OCI-LY3 (cell line): Measurements from ENCODE around the gene IL3RA.

Experiments used
- H2AFZ ChIP-seq: fragments of 200-600, 300-600 bp; shearing (Covaris generic); 2 replicates; pipeline ENCODE4 v1.6.0; 2014; ENCODE audit warnings: antibody characterized with exemption, low read depth, low read length
- H3K27ac ChIP-seq: fragments of 200-600, 300-600 bp; sonication (generic); 2 replicates; pipeline ENCODE4 v1.5.1; 2014; ENCODE audit warnings: mild to moderate bottlenecking, low read length, moderate library complexity, mixed read lengths
- H3K27me3 ChIP-seq: fragments of 200-600, 300-600 bp; sonication (generic); 2 replicates; pipeline ENCODE4 v1.6.1; 2014; ENCODE audit warnings: low read depth, low read length, mixed read lengths
- H3K36me3 ChIP-seq: fragments of 200-600, 300-600 bp; sonication (generic); replicated peaks from 2 replicates; pipeline ENCODE3; 2014; ENCODE audit warnings: low read depth, low read length, mixed read lengths
- H3K4me1 ChIP-seq: fragments of 300-600, 200-600 bp; sonication (generic); 2 replicates; pipeline ENCODE4 v1.6.1; 2014; ENCODE audit warnings: low read length, mixed read lengths
- H3K4me2 ChIP-seq: fragments of 200-600, 300-600 bp; sonication (generic); 2 replicates; pipeline ENCODE4 v1.6.1; 2014; ENCODE audit warnings: low read length, mixed read lengths
- H3K4me3 ChIP-seq: fragments of 300-600, 200-600 bp; sonication (generic); 2 replicates; pipeline ENCODE4 v1.5.1; 2014; ENCODE audit warnings: antibody characterized with exemption, mild to moderate bottlenecking, low read length, moderate library complexity
- H3K79me2 ChIP-seq: fragments of 300-600, 200-600 bp; shearing (Covaris generic); 2 replicates; pipeline ENCODE4 v1.6.1; 2014; ENCODE audit warnings: mild to moderate bottlenecking, low read length, mixed read lengths
- H3K9ac ChIP-seq: fragments of 300-600, 200-600 bp; shearing (Covaris generic); 2 replicates; pipeline ENCODE4 v1.6.0; 2014; ENCODE audit warnings: mild to moderate bottlenecking, low read length, moderate library complexity
- H3K9me3 ChIP-seq: fragments of 200-600, 300-600 bp; shearing (Covaris generic); 2 replicates; pipeline ENCODE4 v1.6.1; 2014; ENCODE audit warnings: low read length, mixed read lengths; ENCODE audit not compliant: insufficient read depth
- H4K20me1 ChIP-seq: fragments of 200-600, 300-600 bp; sonication (generic); 2 replicates; pipeline ENCODE4 v1.6.1; 2016; ENCODE audit warnings: low read length, mixed read lengths; ENCODE audit not compliant: insufficient read depth
- CTCF ChIP-seq: fragments of 200-600, 300-600 bp; sonication (generic); IDR thresholded peaks from 2 replicates; pipeline ENCODE4 v1.5.1; 2014; ENCODE audit warnings: antibody characterized with exemption, low read length, low read depth
- EZH2phosphoT487 ChIP-seq: fragments of 200-600 bp; shearing (Covaris generic); IDR thresholded peaks from 2 replicates; pipeline ENCODE4 v1.6.1; 2018; ENCODE audit warnings: antibody characterized with exemption, mixed run types, low read depth

Gene IL3RA

DNA sequence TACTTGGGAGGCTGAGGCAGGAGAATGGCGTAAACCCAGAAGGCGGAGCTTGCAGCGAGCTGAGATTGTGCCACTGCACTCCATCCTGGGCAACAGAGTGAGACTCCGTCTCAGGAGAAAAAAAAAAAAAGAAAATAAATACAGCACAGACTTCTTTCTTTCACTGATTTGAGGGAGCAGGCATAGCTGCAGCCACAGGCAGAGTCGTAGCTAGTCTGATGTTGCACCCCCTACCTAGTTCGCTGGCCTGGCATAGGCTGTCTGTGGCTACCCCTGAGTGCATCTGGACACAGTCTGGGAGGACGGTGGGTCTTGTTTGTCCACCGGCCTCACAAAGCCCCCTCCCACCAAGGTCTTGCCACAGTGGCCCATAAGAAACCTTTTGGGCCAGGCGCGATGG lies 21.4 kb downstream of the IL3RA start:
- peaks cover 7% of the 10 kb centered on the region; the same call in 1 of the 2 replicates for H3K4me1 ChIP-seq
- H3K4me2 ChIP-seq: no peak overlapping the region
- no peak overlapping the region for H2AFZ ChIP-seq
- H3K27ac ChIP-seq: no peak overlapping the region
- no peaks in the 10 kb centered on the region for H4K20me1 ChIP-seq
- H3K36me3 ChIP-seq: peaks cover 9% of the 10 kb centered on the region
- no peaks in the 10 kb centered on the region for H3K9me3 ChIP-seq
- no peaks in the 10 kb centered on the region for H3K79me2 ChIP-seq
- H3K27me3 ChIP-seq: no peaks in the 10 kb centered on the region
- no peak overlapping the region for H3K9ac ChIP-seq
- H3K4me3 ChIP-seq: no peak overlapping the region
- TF ChIP-seq CTCF: no peak
- TF ChIP-seq EZH2phosphoT487: no peak

GRCh38 chrX:1358793-1359476 lies 22.4 kb downstream of the IL3RA start:
- H3K9ac ChIP-seq: no peak overlapping the region
- no peaks in the 10 kb centered on the region for H3K9me3 ChIP-seq
- no peak overlapping the region for H3K27ac ChIP-seq
- H2AFZ ChIP-seq: no peak overlapping the region
- peaks cover 4% of the 10 kb centered on the region for H3K36me3 ChIP-seq
- H3K4me1 ChIP-seq: peaks cover 7% of the 10 kb centered on the region; the same call in 1 of the 2 replicates
- no peaks in the 10 kb centered on the region for H3K79me2 ChIP-seq
- TF ChIP-seq CTCF: no peak
- TF ChIP-seq EZH2phosphoT487: no peak
- H3K4me3 ChIP-seq: no peak overlapping the region
- no peaks in the 10 kb centered on the region for H3K27me3 ChIP-seq
- H4K20me1 ChIP-seq: no peaks in the 10 kb centered on the region
- H3K4me2 ChIP-seq: no peak overlapping the region

GRCh38 chrX:1359477-1359873 lies 22.9 kb downstream of the IL3RA start:
- H3K4me3 ChIP-seq: no peak overlapping the region
- no peak overlapping the region for H3K27ac ChIP-seq
- H3K36me3 ChIP-seq: peaks cover 4% of the 10 kb centered on the region
- peaks cover 7% of the 10 kb centered on the region; the same call in 1 of the 2 replicates for H3K4me1 ChIP-seq
- H3K27me3 ChIP-seq: no peaks in the 10 kb centered on the region
- H3K9me3 ChIP-seq: no peaks in the 10 kb centered on the region
- H3K79me2 ChIP-seq: no peaks in the 10 kb centered on the region
- H4K20me1 ChIP-seq: no peaks in the 10 kb centered on the region
- H3K9ac ChIP-seq: no peak overlapping the region
- no peak for TF ChIP-seq CTCF
- no peak for TF ChIP-seq EZH2phosphoT487
- no peak overlapping the region for H3K4me2 ChIP-seq
- H2AFZ ChIP-seq: no peak overlapping the region

DNA sequence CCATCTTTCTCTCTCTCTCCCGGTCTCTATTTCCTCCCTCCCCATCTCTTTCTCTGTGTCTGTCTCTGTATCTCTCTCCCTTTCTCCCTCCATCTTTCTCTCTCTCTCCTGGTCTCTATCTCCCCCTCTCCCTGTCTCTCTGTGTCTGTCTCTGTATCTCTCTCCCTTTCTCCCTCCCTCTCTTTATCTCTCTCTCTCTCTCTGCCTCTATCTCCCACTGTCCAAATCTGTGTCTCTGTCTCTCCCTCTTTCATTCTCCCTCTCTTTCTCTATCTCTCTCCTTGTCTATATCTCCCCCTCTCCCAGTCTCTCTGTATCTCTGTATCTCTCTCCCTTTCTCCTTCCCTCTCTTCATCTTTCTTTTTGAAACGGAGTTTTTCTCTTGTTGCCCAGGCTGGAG lies 23.6 kb downstream of the IL3RA start:
- Histone ChIP-seq H3K27ac (no peak overlapping the region), H3K4me3 (no peak overlapping the region), H3K79me2 (no peaks in the 10 kb centered on the region), H3K4me2 (no peak overlapping the region), H3K9ac (no peak overlapping the region), H2AFZ (no peak overlapping the region), H3K9me3 (no peaks in the 10 kb centered on the region), H3K36me3 (peaks cover 4% of the 10 kb centered on the region), H4K20me1 (no peaks in the 10 kb centered on the region), H3K27me3 (no peaks in the 10 kb centered on the region), H3K4me1 (peaks cover 7% of the 10 kb centered on the region; the same call in 1 of the 2 replicates)
- TF ChIP-seq CTCF (no peak), EZH2phosphoT487 (no peak)
